ENCODE measurements around the gene TLX2.

The TLX2 gene

DNA sequence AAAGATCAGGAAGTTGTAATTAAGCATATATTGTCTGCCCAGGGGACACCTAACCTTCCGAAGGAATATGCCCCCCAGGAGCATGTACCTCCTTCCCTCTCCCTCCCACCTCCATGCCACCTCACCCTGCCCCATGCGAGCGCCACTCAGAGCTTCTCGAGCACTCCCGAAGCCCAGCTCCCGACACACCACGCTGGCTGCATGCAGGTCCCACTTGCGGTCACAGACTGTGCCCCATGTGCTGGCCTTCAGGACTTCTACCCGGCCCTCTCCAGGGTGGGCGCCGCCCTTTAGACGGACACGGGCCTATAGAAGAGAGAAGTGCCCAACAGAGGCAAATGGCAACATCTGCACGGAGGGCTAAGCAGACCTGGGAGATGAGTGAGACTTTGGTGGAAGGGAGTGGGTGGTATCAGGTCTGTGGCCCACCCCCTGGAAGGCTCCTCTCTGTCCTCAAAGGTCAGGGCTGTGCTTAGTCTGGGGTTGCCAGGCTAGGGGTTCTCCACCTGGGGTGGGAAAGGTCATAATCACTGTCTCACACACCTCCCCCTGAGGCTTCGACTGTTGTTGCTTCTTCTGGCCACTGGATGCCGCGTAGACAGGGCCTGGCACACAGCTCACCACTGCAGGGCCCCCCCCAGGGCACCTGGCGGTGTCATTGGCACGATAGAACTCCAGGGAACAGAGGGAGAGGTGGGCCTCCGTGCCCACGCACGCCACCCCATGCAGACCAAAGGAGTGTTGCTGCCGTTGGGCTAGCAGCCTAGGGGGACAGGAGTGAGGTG is 22.1 kb downstream of the TLX2 start:
- no peak for DNase-seq

DNA sequence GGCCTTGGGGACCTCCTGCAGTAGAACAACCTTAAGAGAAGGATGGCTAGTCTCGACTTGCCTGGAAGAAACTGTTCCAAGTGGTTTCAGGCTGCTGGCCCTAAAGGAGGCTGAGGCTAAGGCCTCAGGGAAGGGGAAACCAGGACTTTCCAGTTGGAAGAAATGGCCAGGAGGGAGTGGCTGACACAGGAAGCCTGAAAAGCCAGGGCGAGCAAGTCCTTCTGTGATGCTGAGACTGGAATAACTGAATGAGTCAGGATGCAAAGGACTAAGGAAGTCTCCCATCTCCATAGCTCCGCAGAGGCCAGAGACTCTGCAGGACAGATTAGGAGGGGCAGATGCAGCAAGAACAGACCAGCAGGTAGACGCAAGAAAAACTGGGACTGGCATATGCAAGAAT is 22.9 kb downstream of the TLX2 start:
- DNase-seq = no peak

DNA sequence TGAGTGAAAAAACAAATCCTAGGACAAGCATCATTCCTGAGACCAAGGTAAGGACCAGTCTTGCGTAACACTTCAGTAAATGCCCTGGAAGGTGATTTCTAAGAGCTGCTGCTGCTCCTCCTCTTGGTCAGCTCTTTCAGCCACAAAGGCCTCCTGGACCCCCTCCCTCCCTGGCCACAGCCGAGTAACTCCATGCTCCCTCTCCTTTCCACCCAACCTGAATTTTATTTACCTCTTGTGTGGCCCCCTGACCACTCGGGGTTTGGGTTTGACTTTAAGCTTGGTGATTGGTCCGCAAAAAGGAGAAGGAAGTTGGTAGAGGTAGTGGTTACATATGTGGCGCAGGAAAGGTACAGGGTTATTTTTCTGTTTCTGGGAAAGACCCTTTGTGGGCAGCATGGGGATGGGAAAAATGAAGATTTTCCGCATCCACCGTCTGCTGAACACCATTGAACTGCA is 24.7 kb downstream of the TLX2 start:
- DNase-seq = no peak

DNA sequence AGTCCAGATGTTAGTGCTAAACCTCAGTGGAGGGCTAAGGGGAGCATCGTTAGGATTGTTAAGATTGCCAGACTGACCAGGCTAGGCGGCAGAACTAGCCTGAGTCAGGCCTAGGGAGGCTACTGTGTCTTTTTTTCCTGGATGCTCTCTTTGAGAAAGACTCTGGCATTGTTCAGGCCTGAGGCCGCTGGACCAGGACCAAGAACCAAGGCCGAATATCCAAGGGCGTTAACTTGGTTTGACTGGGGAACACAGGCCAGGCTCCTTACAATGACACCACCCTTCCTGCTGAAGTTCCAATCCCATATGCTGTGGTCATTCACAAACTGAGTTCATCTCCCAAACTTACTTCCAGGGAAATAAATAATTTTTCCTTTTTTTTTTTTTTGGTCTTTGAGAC is 26.0 kb downstream of the TLX2 start:
- no peak for DNase-seq

DNA sequence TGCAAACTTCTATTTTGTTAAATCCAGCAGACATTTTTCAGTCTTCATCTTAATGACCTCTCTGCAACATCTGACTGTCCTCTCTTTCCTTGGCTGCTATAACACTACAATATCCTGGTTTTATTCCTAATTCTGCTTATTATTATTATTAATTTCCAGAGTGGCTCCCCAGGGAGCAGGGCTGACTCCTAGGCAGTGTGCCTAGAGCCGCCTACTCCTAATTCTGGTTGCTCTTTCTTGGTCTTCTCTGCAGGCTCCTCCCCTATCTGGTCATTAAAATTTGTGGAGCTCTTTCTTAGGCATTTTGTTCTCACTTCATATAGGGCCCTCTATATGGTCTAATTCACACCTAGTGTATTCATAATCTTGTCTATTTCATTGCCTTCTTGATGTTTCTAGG is 28.7 kb downstream of the TLX2 start:
- DNase-seq = no peak

DNA sequence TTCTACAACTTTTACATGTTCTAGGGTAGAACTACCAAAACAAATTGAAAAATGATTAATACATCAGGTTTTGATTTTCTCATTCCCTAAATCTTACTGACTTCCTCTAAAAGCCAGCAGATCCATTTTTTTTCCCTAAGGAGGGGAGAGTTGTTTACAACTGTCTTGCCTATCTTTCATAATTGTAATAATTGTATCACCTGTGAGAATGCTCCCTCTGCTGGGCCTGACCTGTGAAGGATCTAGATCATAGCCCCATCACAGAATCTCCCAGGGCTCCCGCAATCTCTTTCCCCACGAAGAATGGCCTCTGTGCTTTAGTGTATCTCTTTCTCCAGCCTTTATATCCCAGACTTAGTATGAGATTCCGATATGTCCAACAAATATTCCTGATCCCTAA is 30.4 kb downstream of the TLX2 start:
- no peak for DNase-seq

DNA sequence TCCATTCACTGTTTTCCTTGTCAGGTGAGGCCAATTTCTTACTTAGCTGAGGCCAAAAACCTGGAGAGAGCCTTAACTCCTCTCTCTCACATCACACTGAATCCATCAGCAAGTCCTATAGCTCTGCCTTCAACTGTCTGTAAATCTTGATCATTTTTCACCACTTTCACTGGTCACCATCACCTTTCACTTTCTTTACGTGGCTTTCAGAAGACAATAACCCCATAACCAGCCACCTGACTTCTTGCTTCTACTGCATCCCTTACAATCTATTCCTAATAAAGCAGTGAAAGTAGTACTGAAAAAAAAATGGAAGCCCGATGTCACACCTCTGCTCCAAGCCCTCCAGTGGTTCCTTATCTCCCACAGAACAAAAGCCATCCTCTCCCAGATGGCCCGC is 31.8 kb downstream of the TLX2 start:
- no peak for DNase-seq

DNA sequence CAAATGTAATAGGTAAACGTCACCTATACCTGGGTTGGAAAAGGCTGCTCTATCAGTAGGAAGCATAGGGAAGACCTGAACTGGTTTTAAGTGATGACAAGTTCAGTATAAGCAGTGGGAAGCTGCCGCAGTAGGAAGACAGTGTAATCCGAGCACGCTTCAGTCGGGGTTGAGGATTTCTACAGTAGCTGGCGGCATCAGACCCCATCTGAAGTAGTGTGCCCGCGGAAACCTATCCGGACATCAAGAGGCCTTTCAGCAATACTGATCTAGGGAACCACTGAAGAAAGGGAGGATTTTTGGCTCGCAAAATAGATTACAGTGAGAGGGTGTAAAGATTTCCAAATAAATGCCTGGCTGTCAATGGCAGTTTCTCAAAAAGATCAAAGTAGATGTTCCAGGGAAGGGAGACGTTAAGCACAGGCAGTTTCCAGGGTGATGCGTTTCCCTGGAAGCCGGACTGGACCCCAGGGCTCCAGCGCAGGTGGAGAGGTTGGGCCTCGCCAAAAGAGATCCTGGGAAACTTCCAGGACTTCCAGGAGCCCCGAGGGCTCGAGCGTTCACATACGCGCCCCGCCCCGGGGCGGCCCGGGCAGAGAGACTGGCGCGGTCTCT is 34.1 kb downstream of the TLX2 start:
- no peak for DNase-seq

DNA sequence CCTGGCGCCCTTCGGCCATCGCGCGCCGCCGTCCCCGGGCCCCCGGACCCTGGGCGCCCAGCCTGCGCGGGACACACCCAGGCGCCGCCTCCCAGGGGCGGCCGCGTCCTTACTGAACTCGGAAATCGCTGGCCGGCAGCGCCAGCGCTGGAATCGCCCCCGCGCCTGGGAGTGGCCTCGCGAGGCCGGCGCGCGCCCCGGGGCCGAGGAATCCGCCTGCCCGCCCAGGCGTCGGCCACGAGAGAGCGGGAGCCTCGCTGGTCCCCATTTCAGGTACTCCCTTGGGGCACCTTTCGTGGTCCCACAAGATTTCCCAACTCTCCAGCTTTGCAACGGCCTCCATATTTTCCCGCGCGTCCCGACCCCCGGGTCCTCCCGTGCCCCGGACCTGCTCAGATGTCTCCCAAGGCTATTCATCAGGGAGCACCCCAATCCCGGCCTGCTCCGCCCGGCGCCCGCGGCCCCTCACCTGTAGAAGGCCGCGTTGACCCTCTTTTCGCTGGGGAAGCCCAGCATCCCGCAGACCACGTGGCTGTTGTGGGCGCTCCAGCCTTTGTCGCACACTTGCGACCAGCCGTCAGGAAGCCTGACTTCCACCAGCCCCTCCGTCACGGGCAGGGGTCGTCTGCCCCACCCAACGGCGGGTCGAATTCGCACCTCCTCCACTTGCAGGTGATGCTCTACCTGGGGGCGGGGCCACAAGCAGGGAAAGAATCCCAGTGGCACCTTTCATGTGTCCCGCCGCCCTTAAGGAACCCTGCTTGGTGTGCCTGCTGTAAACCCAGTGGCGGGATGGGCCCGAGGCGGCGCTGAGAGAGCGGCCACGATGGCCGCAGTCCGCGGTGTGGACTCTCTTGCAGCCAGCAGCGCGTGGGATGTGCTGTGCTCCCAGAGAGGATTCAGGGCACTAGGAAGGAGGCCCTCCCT is 34.9 kb downstream of the TLX2 start:
- no peak for DNase-seq

DNA sequence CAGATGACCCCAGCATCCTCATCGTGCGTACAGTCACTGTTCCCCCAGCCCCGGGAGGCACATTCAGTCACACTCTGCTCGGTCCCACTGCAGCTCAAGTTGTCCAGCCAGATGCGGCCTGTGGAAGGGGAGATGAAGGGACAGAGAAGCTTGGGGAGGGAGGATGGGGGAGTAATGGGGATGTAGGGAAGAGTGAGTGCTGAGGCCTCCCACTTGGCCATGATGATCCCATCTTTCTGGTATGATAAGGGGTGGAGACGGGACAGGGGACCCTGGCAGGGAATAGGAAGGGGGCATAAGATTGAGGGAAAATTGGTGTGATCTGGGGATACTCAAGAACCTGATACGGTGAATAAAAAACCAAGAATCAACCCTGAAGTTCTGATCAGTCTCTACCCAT is 36.0 kb downstream of the TLX2 start:
- DNase-seq = no peak

DNA sequence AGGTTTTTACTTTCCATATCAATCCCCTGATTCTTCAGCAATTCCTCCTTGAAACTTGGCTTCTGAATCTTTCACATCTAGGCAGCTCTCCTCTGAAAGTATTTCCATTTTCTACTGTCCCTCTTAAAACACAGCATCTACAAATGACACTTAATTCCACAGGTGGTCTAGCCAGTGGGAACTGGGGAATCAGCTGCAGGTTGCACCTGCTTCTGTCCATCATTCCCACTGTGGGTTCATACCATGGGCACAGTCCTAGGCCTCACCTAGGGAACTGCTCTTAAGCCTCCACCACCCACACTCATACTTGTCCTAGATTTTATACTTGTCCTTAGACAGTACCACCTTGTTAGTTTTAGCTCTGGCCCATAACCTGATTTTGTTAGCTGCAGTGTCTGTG is 37.3 kb downstream of the TLX2 start:
- no peak for DNase-seq

DNA sequence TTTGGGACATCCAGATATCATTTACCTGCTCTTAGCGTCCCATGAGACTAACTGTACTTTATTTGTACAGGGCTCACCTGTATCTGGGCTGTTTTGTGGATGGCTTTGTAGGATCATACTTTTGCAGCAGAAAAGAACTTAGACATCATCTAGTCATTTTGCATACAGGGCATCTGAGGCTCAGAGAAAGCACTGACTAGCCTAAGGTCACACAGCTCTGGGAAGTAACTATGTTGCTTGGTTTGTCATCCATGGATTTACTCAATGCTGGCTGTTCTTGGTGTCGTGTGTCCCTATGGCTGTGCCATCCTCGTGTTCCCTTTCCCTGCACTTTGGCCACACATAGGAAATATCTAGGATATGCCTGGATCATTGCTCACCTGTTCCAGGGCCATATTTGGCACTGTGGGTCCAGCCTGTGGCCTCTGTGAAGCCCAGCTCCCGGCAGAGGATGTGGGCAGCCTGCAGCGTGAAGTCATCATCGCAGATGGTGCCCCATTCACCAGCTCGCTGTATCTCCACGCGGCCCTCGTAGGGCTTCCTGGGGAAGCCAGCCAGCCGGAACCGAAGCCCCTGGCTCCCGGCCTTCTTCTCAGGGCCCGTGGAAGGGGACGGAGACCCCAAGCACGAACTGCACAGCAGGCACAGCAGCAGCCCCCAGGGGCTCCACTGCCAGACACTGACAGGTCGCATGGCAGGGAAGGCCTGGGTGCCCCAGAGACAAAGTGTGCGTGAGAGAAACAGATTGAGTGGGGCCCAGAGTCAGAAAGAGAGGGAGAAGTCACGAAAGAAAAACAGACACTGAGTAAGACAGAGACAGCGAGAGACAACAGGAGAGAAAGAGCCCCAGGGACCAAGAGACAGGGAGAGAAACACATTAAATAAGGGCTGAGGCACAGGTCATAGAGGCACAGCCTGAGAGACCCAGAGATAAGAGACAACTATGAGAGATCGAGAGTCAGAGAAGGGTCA is 38.0 kb downstream of the TLX2 start:
- no peak for DNase-seq

DNA sequence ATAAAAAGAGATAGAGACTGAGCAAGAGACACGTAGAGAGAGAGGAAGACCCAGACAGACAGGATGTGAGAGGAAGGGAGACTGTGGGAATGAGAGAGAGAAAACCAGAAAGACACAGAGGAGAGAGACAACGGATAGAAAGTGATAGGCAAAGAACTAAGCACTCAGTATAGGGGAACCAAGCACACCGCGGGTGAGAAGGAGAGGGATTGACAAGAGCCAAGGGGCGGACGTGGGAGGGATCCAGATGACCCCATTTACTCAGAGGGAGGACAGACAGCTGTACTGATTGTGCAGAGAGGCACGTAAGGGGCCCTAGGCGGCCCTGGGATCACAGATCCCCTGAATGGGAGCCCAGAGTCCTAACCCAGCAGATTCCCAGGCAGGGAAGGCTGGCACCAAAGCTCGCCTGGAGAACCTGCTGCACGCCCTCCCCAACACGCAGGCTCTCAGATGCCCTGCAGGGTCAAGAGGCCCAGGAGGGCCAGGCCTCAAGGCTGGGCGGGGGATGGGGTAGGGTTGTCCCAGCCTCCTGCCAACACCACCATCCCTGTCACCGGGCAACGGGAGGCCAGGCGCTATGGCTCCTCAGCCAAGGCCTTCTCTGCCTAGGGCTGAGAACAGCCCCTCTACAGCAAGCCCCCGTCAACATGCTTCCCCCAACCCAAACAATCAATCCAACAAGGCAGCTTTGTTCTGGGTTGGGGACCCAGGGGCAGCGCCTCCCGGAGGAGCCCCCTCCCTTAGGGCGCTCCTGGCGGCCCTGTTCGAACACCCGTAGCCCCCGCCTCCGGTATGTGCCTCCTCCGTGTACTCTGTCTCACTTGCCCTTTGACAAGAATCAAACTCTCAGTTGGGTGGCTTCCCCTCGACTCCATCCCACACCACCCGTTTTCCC is 38.9 kb downstream of the TLX2 start:
- DNase-seq = no peak

DNA sequence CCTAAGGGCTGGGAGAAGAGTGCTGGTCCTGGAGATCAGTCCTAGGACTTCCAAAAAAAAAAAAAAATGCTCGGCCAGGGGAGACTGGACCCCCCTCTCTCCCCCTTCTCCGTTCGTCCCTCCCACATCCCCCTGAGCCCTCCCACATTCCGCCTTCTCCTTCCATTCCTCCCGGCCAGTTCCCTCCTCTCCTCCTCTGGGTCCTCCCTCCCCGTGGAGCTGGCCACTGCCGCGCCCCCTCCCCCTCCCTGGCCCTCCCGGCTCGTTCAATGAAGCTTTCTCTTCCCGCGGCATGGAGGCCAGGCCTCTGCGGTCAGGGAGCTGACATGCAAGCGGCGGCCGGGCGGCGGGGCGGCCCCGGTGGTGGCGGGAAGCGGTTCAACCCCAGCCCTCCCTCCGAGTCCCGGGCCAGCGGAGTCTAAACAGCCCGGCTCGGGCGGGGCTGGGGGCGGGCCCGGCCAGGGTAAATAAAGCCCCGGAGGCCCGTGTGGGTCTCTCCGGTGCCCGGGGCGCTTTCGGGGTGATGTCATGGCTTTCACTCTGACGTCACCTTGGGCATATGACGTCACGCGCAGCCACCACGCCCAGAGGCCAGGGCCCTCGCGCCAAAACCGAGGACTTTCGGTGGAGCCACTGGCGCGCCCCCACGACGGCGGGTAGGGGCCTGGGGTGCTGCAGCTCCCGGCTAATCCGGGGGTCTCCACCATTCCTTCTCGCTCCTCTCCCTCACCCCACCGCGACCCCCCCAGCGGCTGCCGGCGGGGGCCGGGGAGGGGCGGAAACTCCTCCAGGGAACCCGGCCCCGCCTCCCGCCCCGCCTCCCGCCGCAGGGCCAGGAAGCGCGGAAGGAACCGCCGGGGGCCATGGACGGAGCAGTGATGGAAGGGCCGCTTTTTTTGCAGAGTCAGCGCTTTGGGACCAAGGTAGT is 39.9 kb downstream of the TLX2 start, which contains the start of the genes DOK1 and LOXL3:
DOK1 (plus strand) TSS at position 829 of the 928 bp plus-strand sequence; CDS start at position 864, 35 bp downstream.
LOXL3 (minus strand) TSS at position 51 of the 928 bp plus-strand sequence. CDS start 1,308 bp downstream, outside the sequence.
- peak; percentile 79 to 82 for DNase-seq

DNA sequence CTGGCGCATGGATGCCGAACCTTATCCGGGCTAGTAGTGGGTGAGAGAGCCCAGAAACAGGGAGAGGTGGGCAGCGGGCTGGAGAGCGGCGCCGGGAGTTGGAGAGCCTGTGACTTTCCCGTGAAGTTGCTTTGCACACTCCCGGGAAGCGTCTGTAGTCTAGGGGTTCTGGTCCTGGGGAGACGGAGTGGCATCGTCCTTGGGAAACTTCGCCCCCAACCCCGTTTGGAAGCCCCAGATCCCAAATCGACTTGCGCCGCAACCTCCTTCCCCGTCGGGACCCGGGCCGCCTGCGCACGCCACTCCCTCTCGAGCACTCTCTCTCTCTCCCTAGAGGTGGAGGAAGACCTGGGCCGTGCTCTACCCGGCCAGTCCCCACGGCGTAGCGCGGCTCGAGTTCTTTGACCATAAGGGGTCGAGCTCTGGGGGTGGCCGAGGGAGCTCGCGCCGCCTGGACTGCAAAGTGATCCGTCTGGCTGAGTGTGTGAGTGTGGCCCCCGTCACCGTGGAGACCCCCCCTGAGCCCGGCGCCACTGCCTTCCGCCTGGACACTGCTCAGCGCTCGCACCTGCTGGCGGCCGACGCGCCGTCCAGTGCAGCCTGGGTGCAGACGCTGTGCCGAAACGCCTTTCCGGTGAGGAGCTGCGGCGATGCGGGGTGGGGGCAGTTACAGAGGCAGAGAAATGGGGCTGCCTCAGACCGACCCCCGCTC is 40.7 kb downstream of the TLX2 start:
- DNase-seq = peak; percentile 37 to 44

DNA sequence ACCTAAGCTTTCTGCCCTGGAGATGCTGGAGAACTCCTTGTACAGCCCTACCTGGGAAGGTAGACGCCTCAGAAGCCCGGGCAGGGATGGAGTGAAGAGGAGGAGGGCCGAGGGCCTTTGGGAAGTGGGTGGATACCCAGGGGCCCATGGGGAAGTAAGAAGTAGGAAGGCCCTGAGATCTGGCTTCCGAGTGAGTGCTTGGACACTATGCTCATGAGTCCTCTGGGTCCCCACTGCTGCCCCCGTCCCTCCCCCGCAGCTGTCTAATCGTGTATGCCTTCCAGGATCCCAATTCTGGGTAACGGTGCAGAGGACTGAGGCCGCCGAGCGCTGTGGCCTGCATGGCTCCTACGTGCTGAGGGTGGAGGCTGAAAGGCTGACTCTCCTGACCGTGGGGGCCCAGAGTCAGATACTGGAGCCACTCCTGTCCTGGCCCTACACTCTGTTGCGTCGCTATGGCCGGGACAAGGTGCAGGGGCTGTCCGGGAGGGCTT is 41.4 kb downstream of the TLX2 start:
- no peak for DNase-seq

DNA sequence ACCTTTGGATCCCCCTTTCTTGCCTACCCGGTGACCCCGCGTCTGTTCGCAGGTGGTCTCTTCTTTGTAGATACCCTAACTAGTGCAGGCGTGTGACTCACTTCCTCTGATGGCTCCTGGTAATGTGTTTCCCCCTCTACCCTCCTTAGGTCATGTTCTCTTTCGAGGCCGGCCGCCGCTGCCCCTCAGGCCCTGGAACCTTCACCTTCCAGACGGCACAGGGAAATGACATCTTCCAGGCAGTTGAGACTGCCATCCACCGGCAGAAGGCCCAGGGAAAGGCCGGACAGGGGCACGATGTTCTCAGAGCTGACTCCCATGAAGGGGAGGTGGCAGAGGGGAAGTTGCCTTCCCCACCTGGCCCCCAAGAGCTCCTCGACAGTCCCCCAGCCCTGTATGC is 41.9 kb downstream of the TLX2 start:
- no peak for DNase-seq

DNA sequence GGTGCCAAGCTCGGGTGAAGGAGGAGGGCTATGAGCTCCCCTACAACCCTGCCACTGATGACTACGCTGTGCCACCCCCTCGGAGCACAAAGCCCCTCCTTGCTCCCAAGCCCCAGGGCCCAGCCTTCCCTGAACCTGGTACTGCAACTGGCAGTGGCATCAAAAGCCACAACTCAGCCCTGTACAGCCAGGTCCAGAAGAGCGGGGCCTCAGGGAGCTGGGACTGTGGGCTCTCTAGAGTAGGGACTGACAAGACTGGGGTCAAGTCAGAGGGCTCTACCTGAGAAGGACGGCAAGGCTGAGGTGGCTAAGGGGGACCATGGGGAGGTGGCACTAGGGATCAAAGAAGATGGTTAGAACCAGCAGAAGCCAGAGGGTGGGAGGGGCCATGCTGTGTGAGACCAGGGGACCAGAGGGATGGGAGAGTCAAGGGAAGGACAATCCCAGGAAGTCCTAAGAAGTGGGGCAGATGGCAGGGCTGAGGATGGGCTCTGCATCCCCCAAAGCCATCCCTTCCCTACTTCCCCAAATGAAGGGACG is 42.7 kb downstream of the TLX2 start:
- DNase-seq = no peak
